NB4 (cell line): ENCODE data around the gene CXXC5.

Source experiments
- DNase-seq: peaks from one replicate; pipeline ENCODE4 v3.0.0; 2010; ENCODE audit warnings: low read depth
- H3K4me3 ChIP-seq: one replicate; pipeline ENCODE4 v1.5.1; 2011; ENCODE audit warnings: mild to moderate bottlenecking, low read depth, low read length, moderate library complexity
- MYC ChIP-seq: IDR thresholded peaks from 2 replicates; pipeline ENCODE4 v1.6.1; 2011; ENCODE audit warnings: low read depth, low read length
- POLR2A ChIP-seq: IDR thresholded peaks from 2 replicates; pipeline ENCODE4 v1.6.1; 2011; ENCODE audit warnings: mild to moderate bottlenecking; ENCODE audit not compliant: insufficient read length; ENCODE audit errors: extremely low read depth
- TF ChIP-seq, protein P1 (sequence below): IDR thresholded peaks from one replicate; pipeline ENCODE4 v1.5.1; 2012; ENCODE audit warnings: low read depth, low read length
- TF ChIP-seq, protein P2 (sequence below): IDR thresholded peaks from 2 replicates; pipeline ENCODE4 v1.6.1; 2011; ENCODE audit warnings: low read depth, low read length

CXXC5 gene

DNA sequence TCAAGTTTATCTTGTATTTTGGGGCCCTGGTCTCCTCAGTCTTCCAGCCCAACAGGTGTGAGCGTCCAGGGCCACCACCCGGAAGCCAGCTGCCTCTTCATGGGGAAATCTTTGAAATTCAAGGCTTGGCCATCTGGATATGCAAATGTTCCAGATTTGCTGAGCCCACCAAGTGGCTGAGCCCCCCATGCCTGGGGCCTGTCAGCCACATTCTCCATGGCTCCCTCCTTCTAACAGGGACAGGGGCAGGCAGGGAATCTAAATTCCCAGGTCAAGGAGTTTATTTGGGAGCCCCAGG is 14.2 kb upstream of the CXXC5 start:
- no peak for DNase-seq
- TF ChIP-seq, protein P1, sequence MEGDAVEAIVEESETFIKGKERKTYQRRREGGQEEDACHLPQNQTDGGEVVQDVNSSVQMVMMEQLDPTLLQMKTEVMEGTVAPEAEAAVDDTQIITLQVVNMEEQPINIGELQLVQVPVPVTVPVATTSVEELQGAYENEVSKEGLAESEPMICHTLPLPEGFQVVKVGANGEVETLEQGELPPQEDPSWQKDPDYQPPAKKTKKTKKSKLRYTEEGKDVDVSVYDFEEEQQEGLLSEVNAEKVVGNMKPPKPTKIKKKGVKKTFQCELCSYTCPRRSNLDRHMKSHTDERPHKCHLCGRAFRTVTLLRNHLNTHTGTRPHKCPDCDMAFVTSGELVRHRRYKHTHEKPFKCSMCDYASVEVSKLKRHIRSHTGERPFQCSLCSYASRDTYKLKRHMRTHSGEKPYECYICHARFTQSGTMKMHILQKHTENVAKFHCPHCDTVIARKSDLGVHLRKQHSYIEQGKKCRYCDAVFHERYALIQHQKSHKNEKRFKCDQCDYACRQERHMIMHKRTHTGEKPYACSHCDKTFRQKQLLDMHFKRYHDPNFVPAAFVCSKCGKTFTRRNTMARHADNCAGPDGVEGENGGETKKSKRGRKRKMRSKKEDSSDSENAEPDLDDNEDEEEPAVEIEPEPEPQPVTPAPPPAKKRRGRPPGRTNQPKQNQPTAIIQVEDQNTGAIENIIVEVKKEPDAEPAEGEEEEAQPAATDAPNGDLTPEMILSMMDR: no peak
- H3K4me3 ChIP-seq: no peak overlapping the region

DNA sequence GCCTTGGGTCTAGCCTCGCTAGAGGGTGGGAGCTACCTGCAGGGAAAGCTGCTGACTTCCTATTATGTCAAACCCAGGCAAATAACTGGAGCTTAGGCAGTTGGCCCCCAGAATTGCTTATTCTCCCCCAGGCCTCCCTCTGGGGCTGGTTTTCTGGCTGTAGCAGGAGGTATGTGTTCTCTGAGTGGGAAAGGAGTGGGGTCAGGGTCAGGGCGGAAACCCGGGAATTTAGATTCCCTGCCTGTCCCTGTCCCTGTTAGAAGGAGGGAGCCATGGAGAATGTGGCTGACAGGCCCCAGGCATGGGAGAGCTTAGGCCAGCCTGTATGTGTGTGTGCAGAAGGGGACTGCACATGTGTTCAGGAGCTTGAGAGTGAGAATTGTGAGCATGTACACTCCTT is 13.6 kb upstream of the CXXC5 start:
- DNase-seq: no peak
- no peak for TF ChIP-seq MYC
- no peak for TF ChIP-seq POLR2A
- TF ChIP-seq, protein P1: no peak
- TF ChIP-seq, protein P2, sequence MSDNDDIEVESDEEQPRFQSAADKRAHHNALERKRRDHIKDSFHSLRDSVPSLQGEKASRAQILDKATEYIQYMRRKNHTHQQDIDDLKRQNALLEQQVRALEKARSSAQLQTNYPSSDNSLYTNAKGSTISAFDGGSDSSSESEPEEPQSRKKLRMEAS: no peak
- no peak overlapping the region for H3K4me3 ChIP-seq

DNA sequence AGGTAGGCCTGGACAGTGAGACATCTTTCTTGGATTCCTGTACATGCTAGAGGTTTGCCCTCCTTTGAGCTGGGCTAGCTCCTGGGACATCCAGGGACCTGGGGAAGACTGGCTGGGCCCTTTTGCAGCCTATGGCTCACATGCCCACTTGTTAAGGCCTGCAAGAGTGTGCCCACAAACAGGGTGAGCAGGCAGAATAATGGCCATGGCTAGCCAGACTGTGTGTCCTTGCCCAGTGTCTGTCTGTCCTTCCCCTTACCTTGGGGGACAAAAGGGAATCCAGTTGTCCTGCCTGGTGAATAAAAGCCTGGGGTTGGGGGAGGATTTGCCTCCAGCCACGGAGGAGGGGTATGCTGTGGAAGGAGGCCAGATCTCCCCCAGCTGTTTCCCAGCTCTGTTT is 13.0 kb upstream of the CXXC5 start:
- no peak overlapping the region for H3K4me3 ChIP-seq
- DNase-seq: no peak
- TF ChIP-seq, protein P1: no peak
- TF ChIP-seq, protein P2: no peak
- TF ChIP-seq MYC: no peak
- TF ChIP-seq POLR2A: no peak

DNA sequence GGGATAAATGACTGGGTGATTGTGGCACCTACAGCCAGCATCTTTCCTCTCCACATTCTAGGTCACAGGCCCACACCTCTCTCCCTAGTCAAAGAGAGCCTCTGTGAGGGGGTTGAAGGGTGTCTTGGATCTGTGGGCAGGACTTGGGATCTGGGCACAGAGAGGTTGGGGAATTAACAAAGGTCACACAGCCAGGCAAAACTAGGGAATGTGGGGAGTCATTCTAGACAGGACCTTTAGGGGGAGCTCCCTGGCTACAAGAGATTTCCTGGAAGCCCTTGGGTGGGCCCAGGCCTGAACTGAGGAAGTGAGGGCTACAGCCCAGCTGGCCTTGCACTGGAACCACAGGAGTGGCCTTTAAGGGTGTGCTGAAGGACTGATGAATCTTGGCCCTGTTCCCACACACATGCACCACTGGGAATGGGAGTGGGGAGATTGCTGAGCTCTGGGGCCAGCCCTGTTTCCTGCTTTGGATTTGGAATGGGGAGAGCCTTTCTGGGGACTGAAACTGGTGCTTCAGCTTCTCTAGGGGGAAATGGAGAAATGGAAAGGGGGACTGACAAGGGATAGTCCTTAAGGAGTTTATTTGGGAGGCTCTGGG is 12.4 kb upstream of the CXXC5 start:
- peak; percentile 78 for DNase-seq
- TF ChIP-seq, protein P1: peak; percentile 63
- no peak for TF ChIP-seq MYC
- H3K4me3 ChIP-seq: no peak overlapping the region

DNA sequence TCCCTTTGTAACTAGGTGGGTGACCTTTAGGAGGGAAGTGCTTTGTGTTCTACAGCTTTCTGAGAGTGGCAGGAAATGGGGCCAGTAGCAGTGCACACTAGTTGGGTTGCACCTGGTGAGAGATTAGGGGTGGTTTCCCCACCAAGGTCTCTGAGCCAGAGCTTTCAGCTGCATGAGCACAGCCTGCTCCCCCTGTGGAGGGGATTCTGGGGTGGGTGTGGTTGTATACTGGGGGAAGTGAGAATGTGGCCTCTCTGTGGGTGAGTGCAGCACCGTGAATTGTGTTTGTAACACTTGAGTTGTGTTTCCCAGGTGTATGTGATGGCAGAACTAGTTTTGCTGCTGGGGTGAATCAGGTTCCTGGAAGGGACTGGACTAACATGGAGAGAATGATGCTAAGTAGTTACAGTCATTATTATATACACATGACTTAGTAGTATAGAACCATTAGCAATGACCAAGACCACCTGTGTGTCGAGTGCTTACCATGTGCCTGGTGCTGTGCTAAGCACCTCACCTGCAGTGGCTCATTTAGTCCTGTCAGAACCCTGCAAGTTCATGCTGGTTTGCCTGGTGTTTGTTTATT is 11.8 kb upstream of the CXXC5 start:
- TF ChIP-seq, protein P2: 0 out of 2 replicates have a peak, but pooled peaks have one; percentile 17
- TF ChIP-seq POLR2A: no peak
- peak overlapping the region; percentile 56 for H3K4me3 ChIP-seq
- DNase-seq: no peak

DNA sequence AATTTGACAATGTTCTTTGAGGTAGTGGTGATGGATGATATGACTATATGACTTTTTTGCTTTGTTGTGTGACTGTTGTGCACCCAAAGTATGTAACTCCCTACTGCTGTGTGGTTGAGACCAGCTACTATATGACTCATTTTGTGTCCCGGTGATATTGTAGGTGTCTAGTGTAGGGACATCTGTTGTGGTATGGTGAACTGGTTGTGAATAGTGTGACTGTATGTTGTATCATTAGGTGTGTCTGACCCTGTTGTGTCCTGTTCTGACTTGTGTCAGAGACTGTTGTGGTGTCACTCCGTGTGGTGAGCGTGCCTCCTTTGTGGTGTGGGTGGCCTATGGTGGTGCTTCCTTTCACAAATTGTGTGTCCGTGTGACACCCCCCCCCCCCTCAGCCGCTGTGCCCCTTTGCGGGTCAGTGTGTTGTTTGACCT is 11.2 kb upstream of the CXXC5 start:
- no peak for TF ChIP-seq MYC
- TF ChIP-seq POLR2A: no peak
- TF ChIP-seq, protein P1: no peak
- TF ChIP-seq, protein P2: no peak
- peak overlapping the region; percentile 56 for H3K4me3 ChIP-seq
- DNase-seq: peak; percentile 68
